ENCODE data around the gene COX8A. TPM values are rescaled to one million over a fixed set of nuclear protein-coding genes. Genes with fewer than 3 reads are reported as not detected.
"Not testable (repeated sequence)": the region's sequence is repeated elsewhere in the genome, so short reads cannot be mapped to it uniquely, and the experiment has no call there.

Gene COX8A
- total RNA-seq, 1 donor from 2014 or later = 212 TPM

- H3K36me3 ChIP-seq = peaks cover 36% of the 10 kb centered on the region
- no peaks in the 10 kb centered on the region for H3K27me3 ChIP-seq (ENCODE audit: low read depth)
- H3K27ac ChIP-seq = no peak overlapping the region
- intact Hi-C loops (cut with DNase I) = no loop called here
- no peak for DNase-seq
- H3K4me1 ChIP-seq = no peaks in the 10 kb centered on the region
- no peak for ATAC-seq
- H3K4me3 ChIP-seq = no peak overlapping the region
- H3K9me3 ChIP-seq = no peaks in the 10 kb centered on the region
- TF ChIP-seq CTCF (IDR thresholded peaks at IDR 0.05) = no peak
These were observed 16.4 kb upstream of the COX8A start for GRCh38 chr11:63958008-63958407.

GRCh38 chr11:63961608-63962412, 12.6 kb upstream of the COX8A start:
- no peak for DNase-seq
- ATAC-seq = peak; percentile 62 to 70
- Histone ChIP-seq H3K27me3 (ENCODE audit: low read depth) (no peaks in the 10 kb centered on the region), H3K36me3 (peaks cover 6% of the 10 kb centered on the region), H3K9me3 (no peaks in the 10 kb centered on the region), H3K27ac (no peak overlapping the region), H3K4me3 (no peak overlapping the region), H3K4me1 (no peaks in the 10 kb centered on the region)
- no peak for TF ChIP-seq CTCF (IDR thresholded peaks at IDR 0.05)
- intact Hi-C loops (cut with DNase I) = no loop called here

GRCh38 chr11:63963895-63964294, 10.5 kb upstream of the COX8A start:
- DNase-seq; H3K4me1 ChIP-seq; ATAC-seq; H3K4me3 ChIP-seq; H3K9me3 ChIP-seq; intact Hi-C loops (cut with DNase I); H3K27me3 ChIP-seq (ENCODE audit: low read depth); H3K36me3 ChIP-seq; H3K27ac ChIP-seq: not testable (repeated sequence)

- Histone ChIP-seq H3K27me3 (ENCODE audit: low read depth) (peaks cover 8% of the 10 kb centered on the region), H3K4me1 (no peaks in the 10 kb centered on the region), H3K4me3 (no peak overlapping the region), H3K27ac (no peak overlapping the region), H3K36me3 (no peaks in the 10 kb centered on the region), H3K9me3 (no peaks in the 10 kb centered on the region)
- intact Hi-C loops (cut with DNase I) = no loop called here
- ATAC-seq = no peak
- DNase-seq = no peak
- TF ChIP-seq CTCF (IDR thresholded peaks at IDR 0.05) = no peak
These were observed 8.0 kb upstream of the COX8A start for GRCh38 chr11:63966444-63966843.

GRCh38 chr11:63969461-63969860, 5.0 kb upstream of the COX8A start:
- no peak for DNase-seq
- intact Hi-C loops (cut with DNase I) = no loop called here
- H3K27me3 ChIP-seq (ENCODE audit: low read depth) = peaks cover 8% of the 10 kb centered on the region
- no peak overlapping the region for H3K4me3 ChIP-seq
- H3K4me1 ChIP-seq = no peaks in the 10 kb centered on the region
- no peaks in the 10 kb centered on the region for H3K36me3 ChIP-seq
- no peaks in the 10 kb centered on the region for H3K9me3 ChIP-seq
- no peak for ATAC-seq
- H3K27ac ChIP-seq = no peak overlapping the region
- no peak for TF ChIP-seq CTCF (IDR thresholded peaks at IDR 0.05)

GRCh38 chr11:63970902-63971301, 3.5 kb upstream of the COX8A start:
- Histone ChIP-seq H3K27ac (no peak overlapping the region), H3K27me3 (ENCODE audit: low read depth) (peaks cover 8% of the 10 kb centered on the region), H3K36me3 (peaks cover under 1% of the 10 kb centered on the region), H3K4me3 (no peak overlapping the region), H3K9me3 (no peaks in the 10 kb centered on the region), H3K4me1 (peaks cover 9% of the 10 kb centered on the region)
- intact Hi-C loops (cut with DNase I) = no loop called here
- no peak for TF ChIP-seq CTCF (IDR thresholded peaks at IDR 0.05)
- DNase-seq = no peak
- no peak for ATAC-seq

GRCh38 chr11:63973912-63974258, 535 bp upstream of the COX8A start:
- H3K27ac ChIP-seq; intact Hi-C loops (cut with DNase I); H3K27me3 ChIP-seq (ENCODE audit: low read depth); DNase-seq; ATAC-seq; H3K9me3 ChIP-seq; H3K36me3 ChIP-seq: not testable (repeated sequence)
- H3K4me1 ChIP-seq = peaks cover 16% of the 10 kb centered on the region
- H3K4me3 ChIP-seq = peak overlapping the region; percentile 98
